K562 (cell line): ENCODE measurements around the gene SLC4A11. TPM values are rescaled to one million over a fixed set of nuclear protein-coding genes. Genes with fewer than 3 reads are reported as not detected.

Experiments used
- CREM ChIP-seq: IDR thresholded peaks from 2 replicates; pipeline ENCODE4 v1.6.1; 2014; ENCODE audit warnings: antibody characterized with exemption, low read depth
- POU5F1 ChIP-seq: fragments of 150-350 bp; IDR thresholded peaks from 2 replicates; pipeline ENCODE4 v1.6.1; 2014; ENCODE audit warnings: borderline replicate concordance, low read length, low read depth, mild to moderate bottlenecking; ENCODE audit not compliant: partially characterized antibody
- SIN3B ChIP-seq: fragments of 450-650 bp; IDR thresholded peaks from 2 replicates; pipeline ENCODE4 v1.6.1; 2017; ENCODE audit warnings: low read depth, mild to moderate bottlenecking, moderate library complexity
- ZBTB40 ChIP-seq, 2 experiments: fragments of 450-650 bp in 1 of 2; sonication (generic) in 1 of 2; formaldehyde crosslinking in 1 of 2; IDR thresholded peaks; 2 replicates each; pipeline versions ENCODE4 v1.7.1 to v1.9.0; 2016 to 2022; ENCODE audit warnings: inconsistent platforms in 1 of 2, mild to moderate bottlenecking in 1 of 2, missing genetic modification reagents in 1 of 2
- polyA plus RNA-seq, 8 experiments: library from polyadenylated mRNA; depleted of rRNA in 4 of 8; stranded (reverse) in 5 of 8; unstranded in 3 of 8; fragments of >200 nt; fragmentation: Nextera tagmentation in 2 of 8; fragmentation: Illumina TruSeq in 1 of 8; extraction: Ambion mirVana in 2 of 8; extraction: Trizol in 1 of 8; gene quantifications; 2 replicates each; pipeline versions ENCODE4 v1.2.1 to v1.2.3, GENCODE V29; 2011 to 2014; ENCODE audit warnings: inconsistent platforms in 1 of 8, missing spikeins in 1 of 8
- total RNA-seq, 7 experiments: library from RNA; depleted of rRNA in 6 of 7; stranded (reverse); fragments of >200 nt in 6 of 7; fragmentation: Illumina TruSeq in 2 of 7; extraction: Trizol in 2 of 7; gene quantifications; 2 replicates each; pipeline versions ENCODE4 v1.2.1 to v1.2.3, GENCODE V29; 2011 to 2021; ENCODE audit warnings: low replicate concordance in 1 of 7
- TF ChIP-seq, protein P1 (sequence below): fragments of 450-650 bp; IDR thresholded peaks from 2 replicates; pipeline ENCODE4 v1.6.1; 2016; ENCODE audit warnings: mild to moderate bottlenecking, moderate library complexity

SLC4A11 gene
- total and polyA plus RNA-seq, 9 of the 15 experiments (the other 6 are each of a cell fraction or from before 2014, with no cell fraction given), result 0.10 to 2.0 (median 0.20) TPM

- TF ChIP-seq ZBTB40 (IDR thresholded peaks at IDR 0.05) (0 out of 2 replicates have a peak, but pooled peaks have one; percentile 16), ZBTB40 (CRISPR knock-in tag; IDR thresholded peaks at IDR 0.05) (no peak), SIN3B (0 out of 2 replicates have a peak, but pooled peaks have one; percentile 31), CREM (peak; percentile 55), POU5F1 (peak; percentile 59)
- TF ChIP-seq, protein P1, sequence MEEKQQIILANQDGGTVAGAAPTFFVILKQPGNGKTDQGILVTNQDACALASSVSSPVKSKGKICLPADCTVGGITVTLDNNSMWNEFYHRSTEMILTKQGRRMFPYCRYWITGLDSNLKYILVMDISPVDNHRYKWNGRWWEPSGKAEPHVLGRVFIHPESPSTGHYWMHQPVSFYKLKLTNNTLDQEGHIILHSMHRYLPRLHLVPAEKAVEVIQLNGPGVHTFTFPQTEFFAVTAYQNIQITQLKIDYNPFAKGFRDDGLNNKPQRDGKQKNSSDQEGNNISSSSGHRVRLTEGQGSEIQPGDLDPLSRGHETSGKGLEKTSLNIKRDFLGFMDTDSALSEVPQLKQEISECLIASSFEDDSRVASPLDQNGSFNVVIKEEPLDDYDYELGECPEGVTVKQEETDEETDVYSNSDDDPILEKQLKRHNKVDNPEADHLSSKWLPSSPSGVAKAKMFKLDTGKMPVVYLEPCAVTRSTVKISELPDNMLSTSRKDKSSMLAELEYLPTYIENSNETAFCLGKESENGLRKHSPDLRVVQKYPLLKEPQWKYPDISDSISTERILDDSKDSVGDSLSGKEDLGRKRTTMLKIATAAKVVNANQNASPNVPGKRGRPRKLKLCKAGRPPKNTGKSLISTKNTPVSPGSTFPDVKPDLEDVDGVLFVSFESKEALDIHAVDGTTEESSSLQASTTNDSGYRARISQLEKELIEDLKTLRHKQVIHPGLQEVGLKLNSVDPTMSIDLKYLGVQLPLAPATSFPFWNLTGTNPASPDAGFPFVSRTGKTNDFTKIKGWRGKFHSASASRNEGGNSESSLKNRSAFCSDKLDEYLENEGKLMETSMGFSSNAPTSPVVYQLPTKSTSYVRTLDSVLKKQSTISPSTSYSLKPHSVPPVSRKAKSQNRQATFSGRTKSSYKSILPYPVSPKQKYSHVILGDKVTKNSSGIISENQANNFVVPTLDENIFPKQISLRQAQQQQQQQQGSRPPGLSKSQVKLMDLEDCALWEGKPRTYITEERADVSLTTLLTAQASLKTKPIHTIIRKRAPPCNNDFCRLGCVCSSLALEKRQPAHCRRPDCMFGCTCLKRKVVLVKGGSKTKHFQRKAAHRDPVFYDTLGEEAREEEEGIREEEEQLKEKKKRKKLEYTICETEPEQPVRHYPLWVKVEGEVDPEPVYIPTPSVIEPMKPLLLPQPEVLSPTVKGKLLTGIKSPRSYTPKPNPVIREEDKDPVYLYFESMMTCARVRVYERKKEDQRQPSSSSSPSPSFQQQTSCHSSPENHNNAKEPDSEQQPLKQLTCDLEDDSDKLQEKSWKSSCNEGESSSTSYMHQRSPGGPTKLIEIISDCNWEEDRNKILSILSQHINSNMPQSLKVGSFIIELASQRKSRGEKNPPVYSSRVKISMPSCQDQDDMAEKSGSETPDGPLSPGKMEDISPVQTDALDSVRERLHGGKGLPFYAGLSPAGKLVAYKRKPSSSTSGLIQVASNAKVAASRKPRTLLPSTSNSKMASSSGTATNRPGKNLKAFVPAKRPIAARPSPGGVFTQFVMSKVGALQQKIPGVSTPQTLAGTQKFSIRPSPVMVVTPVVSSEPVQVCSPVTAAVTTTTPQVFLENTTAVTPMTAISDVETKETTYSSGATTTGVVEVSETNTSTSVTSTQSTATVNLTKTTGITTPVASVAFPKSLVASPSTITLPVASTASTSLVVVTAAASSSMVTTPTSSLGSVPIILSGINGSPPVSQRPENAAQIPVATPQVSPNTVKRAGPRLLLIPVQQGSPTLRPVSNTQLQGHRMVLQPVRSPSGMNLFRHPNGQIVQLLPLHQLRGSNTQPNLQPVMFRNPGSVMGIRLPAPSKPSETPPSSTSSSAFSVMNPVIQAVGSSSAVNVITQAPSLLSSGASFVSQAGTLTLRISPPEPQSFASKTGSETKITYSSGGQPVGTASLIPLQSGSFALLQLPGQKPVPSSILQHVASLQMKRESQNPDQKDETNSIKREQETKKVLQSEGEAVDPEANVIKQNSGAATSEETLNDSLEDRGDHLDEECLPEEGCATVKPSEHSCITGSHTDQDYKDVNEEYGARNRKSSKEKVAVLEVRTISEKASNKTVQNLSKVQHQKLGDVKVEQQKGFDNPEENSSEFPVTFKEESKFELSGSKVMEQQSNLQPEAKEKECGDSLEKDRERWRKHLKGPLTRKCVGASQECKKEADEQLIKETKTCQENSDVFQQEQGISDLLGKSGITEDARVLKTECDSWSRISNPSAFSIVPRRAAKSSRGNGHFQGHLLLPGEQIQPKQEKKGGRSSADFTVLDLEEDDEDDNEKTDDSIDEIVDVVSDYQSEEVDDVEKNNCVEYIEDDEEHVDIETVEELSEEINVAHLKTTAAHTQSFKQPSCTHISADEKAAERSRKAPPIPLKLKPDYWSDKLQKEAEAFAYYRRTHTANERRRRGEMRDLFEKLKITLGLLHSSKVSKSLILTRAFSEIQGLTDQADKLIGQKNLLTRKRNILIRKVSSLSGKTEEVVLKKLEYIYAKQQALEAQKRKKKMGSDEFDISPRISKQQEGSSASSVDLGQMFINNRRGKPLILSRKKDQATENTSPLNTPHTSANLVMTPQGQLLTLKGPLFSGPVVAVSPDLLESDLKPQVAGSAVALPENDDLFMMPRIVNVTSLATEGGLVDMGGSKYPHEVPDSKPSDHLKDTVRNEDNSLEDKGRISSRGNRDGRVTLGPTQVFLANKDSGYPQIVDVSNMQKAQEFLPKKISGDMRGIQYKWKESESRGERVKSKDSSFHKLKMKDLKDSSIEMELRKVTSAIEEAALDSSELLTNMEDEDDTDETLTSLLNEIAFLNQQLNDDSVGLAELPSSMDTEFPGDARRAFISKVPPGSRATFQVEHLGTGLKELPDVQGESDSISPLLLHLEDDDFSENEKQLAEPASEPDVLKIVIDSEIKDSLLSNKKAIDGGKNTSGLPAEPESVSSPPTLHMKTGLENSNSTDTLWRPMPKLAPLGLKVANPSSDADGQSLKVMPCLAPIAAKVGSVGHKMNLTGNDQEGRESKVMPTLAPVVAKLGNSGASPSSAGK, result 0 out of 2 replicates have a peak, but pooled peaks have one; percentile 36
Measured at GRCh38 chr20:3204124-3204794, 34.7 kb downstream of the SLC4A11 start, which contains the start of gene DDRGK1 (continued).
